K562 (cell line): Measurements from ENCODE around the gene DCAKD. TPM values are rescaled to one million over a fixed set of nuclear protein-coding genes. Genes with fewer than 3 reads are reported as not detected.

Source experiments
- GABPA ChIP-seq: fragments of 200-800 bp; sonication (Bioruptor generic); conservative IDR thresholded peaks from 2 replicates; pipeline ENCODE4 v1.6.1; 2016; ENCODE audit warnings: low read depth, missing genetic modification characterization, missing compliant biosample characterization
- GABPB1 ChIP-seq: sonication (generic); formaldehyde crosslinking; IDR thresholded peaks from 2 replicates; pipeline ENCODE4 v1.8.0; 2022; ENCODE audit warnings: mild to moderate bottlenecking, missing genetic modification reagents
- JUND ChIP-seq, 2 experiments: IDR thresholded peaks; 2 replicates in 1 of 2; 3 replicates in 1 of 2; pipeline ENCODE4 v1.6.1; 2011; ENCODE audit warnings: borderline replicate concordance in 2 of 2, low read depth in 2 of 2, low read length in 2 of 2, improper control_type of control experiment in 1 of 2, missing biosample characterization in 1 of 2, missing genetic modification characterization in 1 of 2, missing genetic modification reagents in 1 of 2
- KAT2B ChIP-seq: IDR thresholded peaks from one replicate; pipeline ENCODE4 v1.6.1; 2012; ENCODE audit warnings: low read depth, mild to moderate bottlenecking, control low read depth, inconsistent platforms, low read length, moderate library complexity
- ZEB2 ChIP-seq: fragments of 450-650 bp; IDR thresholded peaks from 2 replicates; pipeline ENCODE4 v1.6.1; 2016
- polyA plus RNA-seq, 8 experiments: library from polyadenylated mRNA; depleted of rRNA in 4 of 8; stranded (reverse) in 5 of 8; unstranded in 3 of 8; fragments of >200 nt; fragmentation: Nextera tagmentation in 2 of 8; fragmentation: Illumina TruSeq in 1 of 8; extraction: Ambion mirVana in 2 of 8; extraction: Trizol in 1 of 8; gene quantifications; 2 replicates each; pipeline versions ENCODE4 v1.2.1 to v1.2.3, GENCODE V29; 2011 to 2014; ENCODE audit warnings: inconsistent platforms in 1 of 8, missing spikeins in 1 of 8
- total RNA-seq, 7 experiments: library from RNA; depleted of rRNA in 6 of 7; stranded (reverse); fragments of >200 nt in 6 of 7; fragmentation: Illumina TruSeq in 2 of 7; extraction: Trizol in 2 of 7; gene quantifications; 2 replicates each; pipeline versions ENCODE4 v1.2.1 to v1.2.3, GENCODE V29; 2011 to 2021; ENCODE audit warnings: low replicate concordance in 1 of 7
- TF ChIP-seq, protein P1 (sequence below): fragments of 450-650 bp; formaldehyde crosslinking; IDR thresholded peaks from 2 replicates; pipeline ENCODE4 v1.4.0; 2022; ENCODE audit warnings: missing genetic modification characterization
- TF ChIP-seq, protein P2 (sequence below): fragments of 450-650 bp; IDR thresholded peaks from 2 replicates; pipeline ENCODE4 v1.6.1; 2018; ENCODE audit not compliant: partially characterized antibody

DCAKD gene
- total and polyA plus RNA-seq, 9 of the 15 experiments (the other 6 are each of a cell fraction or from before 2014, with no cell fraction given): 7.9 to 35.5 (median 21.4) TPM

DNA sequence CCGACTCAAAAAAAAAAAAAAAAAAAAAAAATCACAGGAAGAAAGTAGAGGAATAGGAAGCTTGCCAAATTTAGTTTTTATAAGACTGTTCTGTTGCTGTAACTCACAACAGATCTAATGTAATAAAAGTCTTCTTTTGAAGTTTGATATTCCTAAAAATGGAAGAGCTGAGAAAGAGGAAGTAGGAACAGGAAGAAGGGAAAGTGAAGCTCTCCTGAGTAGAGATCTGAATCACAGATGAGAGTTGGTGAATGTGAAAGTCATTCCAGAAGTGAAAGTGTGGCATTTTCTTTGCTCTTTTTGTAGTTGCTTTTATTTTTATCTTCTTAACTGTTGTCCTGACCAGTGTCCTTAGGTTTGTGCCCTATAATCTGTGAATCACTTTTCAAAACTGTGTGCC, 11.8 kb upstream of the DCAKD start (continued):
- no peak for TF ChIP-seq JUND (IDR thresholded peaks at IDR 0.05; ENCODE audit: borderline replicate concordance, low read depth, low read length)
- TF ChIP-seq JUND (tag; IDR thresholded peaks at IDR 0.05; ENCODE audit: borderline replicate concordance, low read depth, low read length): 0 out of 3 replicates have a peak, but pooled peaks have one; percentile 29
- peak; percentile 29; the same call in 1 of the 2 replicates for TF ChIP-seq GABPA (tag)
- TF ChIP-seq ZEB2: peak; percentile 47; the same call in 1 of the 2 replicates
- TF ChIP-seq KAT2B: no peak
- TF ChIP-seq GABPB1 (CRISPR knock-in tag): no peak
- TF ChIP-seq, protein P1, sequence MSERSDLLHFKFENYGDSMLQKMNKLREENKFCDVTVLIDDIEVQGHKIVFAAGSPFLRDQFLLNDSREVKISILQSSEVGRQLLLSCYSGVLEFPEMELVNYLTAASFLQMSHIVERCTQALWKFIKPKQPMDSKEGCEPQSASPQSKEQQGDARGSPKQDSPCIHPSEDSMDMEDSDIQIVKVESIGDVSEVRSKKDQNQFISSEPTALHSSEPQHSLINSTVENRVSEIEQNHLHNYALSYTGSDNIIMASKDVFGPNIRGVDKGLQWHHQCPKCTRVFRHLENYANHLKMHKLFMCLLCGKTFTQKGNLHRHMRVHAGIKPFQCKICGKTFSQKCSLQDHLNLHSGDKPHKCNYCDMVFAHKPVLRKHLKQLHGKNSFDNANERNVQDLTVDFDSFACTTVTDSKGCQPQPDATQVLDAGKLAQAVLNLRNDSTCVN (CRISPR knock-in tag): no peak
- TF ChIP-seq, protein P2, sequence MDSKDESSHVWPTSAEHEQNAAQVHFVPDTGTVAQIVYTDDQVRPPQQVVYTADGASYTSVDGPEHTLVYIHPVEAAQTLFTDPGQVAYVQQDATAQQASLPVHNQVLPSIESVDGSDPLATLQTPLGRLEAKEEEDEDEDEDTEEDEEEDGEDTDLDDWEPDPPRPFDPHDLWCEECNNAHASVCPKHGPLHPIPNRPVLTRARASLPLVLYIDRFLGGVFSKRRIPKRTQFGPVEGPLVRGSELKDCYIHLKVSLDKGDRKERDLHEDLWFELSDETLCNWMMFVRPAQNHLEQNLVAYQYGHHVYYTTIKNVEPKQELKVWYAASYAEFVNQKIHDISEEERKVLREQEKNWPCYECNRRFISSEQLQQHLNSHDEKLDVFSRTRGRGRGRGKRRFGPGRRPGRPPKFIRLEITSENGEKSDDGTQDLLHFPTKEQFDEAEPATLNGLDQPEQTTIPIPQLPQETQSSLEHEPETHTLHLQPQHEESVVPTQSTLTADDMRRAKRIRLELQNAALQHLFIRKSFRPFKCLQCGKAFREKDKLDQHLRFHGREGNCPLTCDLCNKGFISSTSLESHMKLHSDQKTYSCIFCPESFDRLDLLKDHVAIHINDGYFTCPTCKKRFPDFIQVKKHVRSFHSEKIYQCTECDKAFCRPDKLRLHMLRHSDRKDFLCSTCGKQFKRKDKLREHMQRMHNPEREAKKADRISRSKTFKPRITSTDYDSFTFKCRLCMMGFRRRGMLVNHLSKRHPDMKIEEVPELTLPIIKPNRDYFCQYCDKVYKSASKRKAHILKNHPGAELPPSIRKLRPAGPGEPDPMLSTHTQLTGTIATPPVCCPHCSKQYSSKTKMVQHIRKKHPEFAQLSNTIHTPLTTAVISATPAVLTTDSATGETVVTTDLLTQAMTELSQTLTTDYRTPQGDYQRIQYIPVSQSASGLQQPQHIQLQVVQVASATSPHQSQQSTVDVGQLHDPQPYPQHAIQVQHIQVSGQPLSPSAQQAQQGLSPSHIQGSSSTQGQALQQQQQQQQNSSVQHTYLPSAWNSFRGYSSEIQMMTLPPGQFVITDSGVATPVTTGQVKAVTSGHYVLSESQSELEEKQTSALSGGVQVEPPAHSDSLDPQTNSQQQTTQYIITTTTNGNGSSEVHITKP: peak; percentile 38
